Erythroblast (primary cell): Measurements from ENCODE around the gene GPR37L1.
"Not testable (repeated sequence)": the region's sequence is repeated elsewhere in the genome, so short reads cannot be mapped to it uniquely, and the experiment has no call there.

Experiments
- DNase-seq, 2 experiments: peaks; one replicate each; lab custom pipeline; 2025; lab: John Stamatoyannopoulos, UW
- GATA1 ChIP-seq: IDR thresholded peaks from 2 replicates; pipeline ENCODE4 v1.6.1; 2011; ENCODE audit warnings: low read depth, mild to moderate bottlenecking, control low read depth, low read length, moderate library complexity
- POLR2A ChIP-seq: IDR thresholded peaks from 2 replicates; pipeline ENCODE4 v1.6.1; 2011; ENCODE audit warnings: mild to moderate bottlenecking, low read length

Gene GPR37L1

GRCh38 chr1:202133496-202133895 is 10.8 kb downstream of the GPR37L1 start:
- TF ChIP-seq POLR2A (no peak), GATA1 (no peak)

GRCh38 chr1:202133989-202134388 is 11.3 kb downstream of the GPR37L1 start:
- DNase-seq = no peak
- TF ChIP-seq POLR2A (no peak), GATA1 (no peak)

More at GRCh38 chr1:202133496-202133895, 10.8 kb downstream of the GPR37L1 start:
- no peak for DNase-seq

GRCh38 chr1:202134645-202135172 is 12.0 kb downstream of the GPR37L1 start:
- TF ChIP-seq POLR2A (no peak), GATA1 (no peak)
- no peak for DNase-seq

GRCh38 chr1:202135221-202135721 is 12.6 kb downstream of the GPR37L1 start:
- no peak for TF ChIP-seq POLR2A
- TF ChIP-seq GATA1 = no peak
- peak; percentile 62 to 80 for DNase-seq

- DNase-seq = no peak
- TF ChIP-seq POLR2A (no peak), GATA1 (no peak)
Measured at GRCh38 chr1:202140833-202141232, 18.1 kb downstream of the GPR37L1 start.

GRCh38 chr1:202141468-202141867 is 18.8 kb downstream of the GPR37L1 start:
- DNase-seq = not testable (repeated sequence)

GRCh38 chr1:202143011-202143767 is 20.5 kb downstream of the GPR37L1 start:
- peak; percentile 24 to 32 for DNase-seq
- TF ChIP-seq POLR2A (no peak), GATA1 (no peak)

- peak in 1 of 2 experiments; percentile 37 for DNase-seq
- TF ChIP-seq POLR2A = no peak
- no peak for TF ChIP-seq GATA1
Measured at GRCh38 chr1:202143768-202144401, 21.2 kb downstream of the GPR37L1 start.

- TF ChIP-seq POLR2A = peak; percentile 21
- TF ChIP-seq GATA1 = no peak
- peak; percentile 66 to 74 for DNase-seq
Measured at GRCh38 chr1:202144402-202145067, 21.8 kb downstream of the GPR37L1 start, which contains the start of gene ARL8A. ARL8A (minus strand) TSS chr1:202144737; CDS start chr1:202144572, 165 bp downstream.

- no peak for TF ChIP-seq GATA1
- TF ChIP-seq POLR2A = peak; percentile 12
- peak in 1 of 2 experiments; percentile 29 for DNase-seq
Measured at GRCh38 chr1:202145068-202145743, 22.5 kb downstream of the GPR37L1 start.

- TF ChIP-seq POLR2A = peak; percentile 4
- DNase-seq = not testable (repeated sequence)
Measured at GRCh38 chr1:202145744-202146140, 23.0 kb downstream of the GPR37L1 start.

- TF ChIP-seq GATA1 = no peak
- no peak for TF ChIP-seq POLR2A
- no peak for DNase-seq
Measured at GRCh38 chr1:202146279-202146678, 23.6 kb downstream of the GPR37L1 start.

GRCh38 chr1:202146993-202147392 is 24.3 kb downstream of the GPR37L1 start:
- DNase-seq = no peak
- TF ChIP-seq POLR2A = peak; percentile 37
- no peak for TF ChIP-seq GATA1

- TF ChIP-seq GATA1 = no peak
- no peak for TF ChIP-seq POLR2A
- DNase-seq = no peak
Measured at GRCh38 chr1:202148391-202148790, 25.7 kb downstream of the GPR37L1 start.
